ENCODE measurements around the gene HIP1R.
A peak's percentile ranks its signal among the peaks of the same experiment; 100 is the strongest.

HIP1R gene

DNA sequence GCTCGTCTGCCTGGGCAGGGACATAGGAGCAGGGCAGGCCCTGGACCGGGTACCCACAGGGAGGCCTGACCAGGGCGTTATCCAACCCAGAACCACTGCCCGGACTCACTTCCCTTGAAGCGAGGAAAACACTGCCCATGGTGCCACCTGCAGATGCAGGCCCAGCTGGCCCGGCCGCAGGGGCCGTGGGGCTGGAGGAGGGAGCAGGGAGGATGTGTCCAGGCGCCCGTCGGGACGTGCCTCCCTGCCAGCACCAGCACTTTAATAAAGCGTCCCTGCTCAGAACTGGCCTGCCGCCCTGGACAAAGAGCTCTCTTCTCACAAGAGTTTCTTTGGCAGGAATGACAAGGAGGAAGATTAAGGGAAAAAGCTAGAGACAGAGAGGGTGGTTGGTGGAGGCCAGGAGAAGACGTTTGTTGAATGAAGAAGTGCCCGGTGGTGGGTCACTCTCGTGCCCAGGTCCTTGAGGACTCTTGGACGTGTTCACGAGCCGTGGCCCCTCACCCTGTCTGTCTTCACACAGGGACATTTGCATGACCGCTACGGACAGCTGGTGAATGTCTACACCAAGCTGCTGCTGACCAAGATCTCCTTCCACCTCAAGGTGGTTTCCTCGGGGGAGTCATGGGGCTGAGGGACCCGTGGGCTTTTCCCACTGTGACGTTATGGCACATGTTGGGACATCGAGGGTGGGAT lies 14.2 kb downstream of the HIP1R start:
- no peak for DNase-seq

DNA sequence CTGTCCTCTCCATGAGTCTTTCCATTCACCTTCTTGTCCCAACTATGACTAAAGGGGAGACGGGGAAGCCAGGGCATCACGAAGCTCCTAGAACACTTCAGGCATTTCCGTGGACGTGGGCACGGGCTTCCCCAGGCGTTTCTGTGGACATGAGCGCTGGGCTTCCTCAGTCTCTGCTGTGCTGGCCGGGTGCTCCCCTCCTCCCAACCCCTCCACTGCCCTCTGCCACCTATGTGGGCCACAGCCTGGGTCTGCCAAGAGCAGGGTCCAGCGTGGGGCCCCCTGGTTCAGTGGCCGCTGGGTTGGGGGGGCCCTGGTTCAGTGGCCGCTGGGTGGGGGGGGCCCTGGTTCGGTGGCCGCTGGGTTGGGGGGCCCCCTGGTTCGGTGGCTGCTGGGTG lies 14.8 kb downstream of the HIP1R start:
- DNase-seq: no peak

DNA sequence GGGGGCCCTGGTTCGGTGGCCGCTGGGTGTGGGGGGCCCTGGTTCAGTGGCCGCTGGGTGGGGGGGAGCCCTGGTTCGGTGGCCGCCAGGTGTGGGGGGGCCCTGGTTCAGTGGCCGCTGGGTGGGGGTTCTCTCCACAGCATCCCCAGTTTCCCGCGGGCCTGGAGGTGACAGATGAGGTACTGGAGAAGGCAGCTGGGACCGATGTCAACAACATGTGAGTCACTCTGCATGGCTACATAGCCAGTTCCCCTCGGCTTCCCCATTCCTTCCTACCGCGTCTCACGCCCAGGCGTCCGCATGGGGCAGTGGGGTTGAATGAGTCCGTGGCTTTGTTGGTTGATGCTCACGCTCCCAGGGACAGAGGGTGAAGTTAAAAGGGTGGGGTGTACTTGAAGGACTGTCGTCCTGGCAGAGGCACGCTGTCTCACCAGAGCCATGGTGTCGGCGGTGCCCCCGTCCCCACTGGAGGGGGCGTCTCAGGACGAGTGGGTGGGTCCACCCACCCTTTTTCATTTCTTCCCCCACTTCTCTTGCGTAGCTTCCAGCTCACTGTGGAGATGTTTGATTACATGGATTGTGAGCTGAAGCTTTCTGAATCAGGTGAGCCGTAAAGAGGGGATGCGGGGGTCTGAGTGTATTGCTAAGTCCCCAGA lies 15.6 kb downstream of the HIP1R start:
- no peak for DNase-seq

DNA sequence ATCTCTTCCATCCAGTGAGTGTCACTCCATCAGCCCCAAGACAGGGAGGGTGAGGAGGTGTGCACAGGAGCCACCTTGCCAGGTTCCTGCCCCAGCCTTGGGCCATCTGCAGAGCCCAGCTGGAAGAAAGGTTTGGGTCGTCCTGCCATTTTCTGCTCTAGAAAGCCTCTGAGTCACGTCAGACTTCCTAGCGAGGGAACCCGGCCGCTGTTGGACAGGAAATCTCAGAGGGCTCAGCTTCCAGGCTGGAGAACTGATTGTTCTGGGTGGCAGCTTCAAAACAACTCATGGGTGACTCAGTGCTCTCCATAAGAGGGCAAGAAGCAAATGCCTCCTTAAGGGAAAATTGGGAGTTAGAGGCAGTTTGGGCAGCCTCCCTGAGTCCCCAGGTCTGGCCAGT lies 16.6 kb downstream of the HIP1R start:
- DNase-seq: no peak

DNA sequence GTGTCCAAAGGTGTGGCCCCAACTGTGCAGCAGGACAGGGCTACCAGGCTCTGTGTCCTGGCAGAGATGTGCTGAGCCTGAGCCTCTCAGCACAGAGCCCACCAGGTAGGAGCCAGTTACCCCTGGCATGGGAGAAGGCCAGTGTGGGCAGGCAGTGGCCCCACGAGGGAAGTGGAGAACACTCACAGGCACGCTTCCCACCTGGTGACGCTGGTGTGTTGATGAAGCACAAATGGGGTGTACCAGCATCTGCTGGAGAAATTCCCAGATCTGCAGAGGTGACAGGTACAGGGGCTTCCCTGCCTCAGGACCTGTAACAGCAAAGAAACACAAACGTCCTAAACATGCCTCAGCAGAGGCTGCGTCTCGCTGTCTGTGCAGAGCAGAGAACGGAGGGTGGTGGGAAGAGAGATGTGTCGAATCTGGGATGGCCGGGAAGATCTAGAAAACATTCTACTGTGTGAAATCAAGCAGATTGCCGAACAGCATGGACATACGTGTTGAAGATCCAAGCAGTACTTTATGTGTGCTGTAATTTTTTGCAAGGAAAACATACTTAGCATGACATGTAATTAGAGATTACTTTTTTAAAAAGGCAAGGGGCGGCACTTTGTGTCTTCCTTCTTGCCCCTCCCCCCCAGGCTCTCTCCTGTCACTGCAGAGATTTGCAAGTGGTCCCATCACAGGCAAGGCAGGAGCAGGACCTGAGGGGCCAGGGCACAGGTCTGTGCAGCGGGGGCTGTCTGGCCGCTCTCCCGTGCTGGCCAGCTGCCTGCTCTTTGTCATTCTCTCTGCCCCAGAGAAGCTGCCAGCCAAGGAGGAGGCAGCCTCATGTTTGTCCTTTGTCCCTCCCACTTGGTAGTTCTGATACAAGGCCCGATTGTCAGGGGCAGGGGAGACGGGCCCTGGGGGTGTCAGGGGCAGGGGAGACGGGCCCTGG lies 17.3 kb downstream of the HIP1R start:
- no peak for DNase-seq

DNA sequence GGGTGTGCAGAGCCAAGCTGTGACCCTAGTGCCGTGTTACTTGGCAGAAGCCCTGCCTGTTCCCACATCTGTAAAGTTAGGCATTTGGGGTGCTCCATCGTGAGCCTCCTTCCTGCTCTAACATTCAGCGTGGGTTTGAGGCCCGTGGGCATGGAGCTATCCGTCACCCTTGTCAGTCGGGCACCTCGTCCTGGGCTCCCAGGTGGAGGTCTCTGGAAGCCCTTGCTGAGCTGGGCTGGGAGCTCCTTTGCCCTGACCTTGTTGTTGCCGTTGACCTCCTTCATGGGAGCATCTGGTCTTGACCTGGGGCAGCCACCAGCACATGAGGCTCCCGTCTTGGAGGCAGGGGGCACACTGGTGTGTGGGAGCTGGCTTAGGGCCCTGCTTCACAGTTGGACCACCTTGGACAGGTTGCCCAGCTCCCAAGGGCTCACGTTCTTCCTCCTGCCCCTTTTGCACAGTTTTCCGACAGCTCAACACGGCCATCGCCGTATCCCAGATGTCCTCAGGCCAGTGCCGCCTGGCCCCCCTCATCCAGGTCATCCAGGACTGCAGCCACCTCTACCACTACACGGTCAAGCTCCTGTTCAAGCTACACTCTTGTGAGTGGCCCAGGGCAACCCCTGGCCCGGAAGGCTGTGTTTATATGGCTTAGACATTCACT lies 18.5 kb downstream of the HIP1R start:
- DNase-seq: no peak

DNA sequence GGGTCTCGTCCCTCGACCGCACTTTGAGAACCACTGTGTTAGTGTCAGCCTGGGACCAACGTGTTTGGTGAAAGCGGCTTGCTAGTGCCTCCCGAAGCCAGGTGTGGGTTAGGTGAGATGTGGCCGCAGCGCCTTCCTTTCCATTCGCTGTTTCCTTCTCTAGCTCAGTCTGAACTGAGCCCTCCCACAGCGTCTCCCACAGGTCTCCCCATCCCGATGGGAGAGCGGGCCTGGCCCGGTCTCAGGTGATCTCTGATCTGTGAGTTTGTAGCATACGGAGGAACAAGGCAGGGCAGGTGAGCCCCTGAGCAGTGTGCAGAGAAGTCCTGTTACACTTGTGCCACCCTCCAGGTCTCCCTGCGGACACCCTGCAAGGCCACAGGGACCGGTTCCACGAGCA lies 19.3 kb downstream of the HIP1R start:
- DNase-seq: no peak

DNA sequence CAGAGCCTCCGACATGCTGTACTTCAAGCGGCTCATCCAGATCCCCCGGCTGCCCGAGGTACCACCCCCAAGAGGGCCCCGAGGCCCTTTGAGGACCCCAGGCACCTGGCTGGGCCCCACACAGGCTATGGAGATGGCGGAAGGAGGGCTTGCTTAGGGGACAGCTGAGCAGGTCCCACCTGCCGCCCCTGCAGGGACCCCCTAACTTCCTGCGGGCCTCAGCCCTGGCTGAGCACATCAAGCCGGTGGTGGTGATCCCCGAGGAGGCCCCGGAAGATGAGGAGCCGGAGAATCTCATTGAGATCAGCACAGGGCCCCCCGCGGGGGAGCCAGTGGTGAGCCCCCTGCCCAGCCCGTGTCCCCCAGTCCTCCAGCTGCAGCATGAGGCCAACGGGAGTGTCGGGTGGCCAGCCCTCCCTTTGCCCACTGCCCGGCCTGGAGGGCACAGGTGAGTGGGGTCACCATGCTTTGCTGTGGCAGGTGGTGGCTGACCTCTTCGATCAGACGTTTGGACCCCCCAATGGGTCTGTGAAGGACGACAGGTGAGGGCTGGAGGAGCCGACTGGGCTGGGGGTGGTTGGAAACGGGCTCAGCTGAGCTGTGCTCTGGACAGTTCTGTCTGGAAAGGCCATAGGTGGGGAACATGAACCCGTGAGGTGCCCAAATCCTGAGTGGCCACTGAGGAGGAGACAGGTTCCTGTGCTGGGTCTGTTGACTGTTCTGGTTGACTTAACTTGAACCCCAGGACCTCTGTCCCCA lies 20.0 kb downstream of the HIP1R start:
- no peak for DNase-seq

DNA sequence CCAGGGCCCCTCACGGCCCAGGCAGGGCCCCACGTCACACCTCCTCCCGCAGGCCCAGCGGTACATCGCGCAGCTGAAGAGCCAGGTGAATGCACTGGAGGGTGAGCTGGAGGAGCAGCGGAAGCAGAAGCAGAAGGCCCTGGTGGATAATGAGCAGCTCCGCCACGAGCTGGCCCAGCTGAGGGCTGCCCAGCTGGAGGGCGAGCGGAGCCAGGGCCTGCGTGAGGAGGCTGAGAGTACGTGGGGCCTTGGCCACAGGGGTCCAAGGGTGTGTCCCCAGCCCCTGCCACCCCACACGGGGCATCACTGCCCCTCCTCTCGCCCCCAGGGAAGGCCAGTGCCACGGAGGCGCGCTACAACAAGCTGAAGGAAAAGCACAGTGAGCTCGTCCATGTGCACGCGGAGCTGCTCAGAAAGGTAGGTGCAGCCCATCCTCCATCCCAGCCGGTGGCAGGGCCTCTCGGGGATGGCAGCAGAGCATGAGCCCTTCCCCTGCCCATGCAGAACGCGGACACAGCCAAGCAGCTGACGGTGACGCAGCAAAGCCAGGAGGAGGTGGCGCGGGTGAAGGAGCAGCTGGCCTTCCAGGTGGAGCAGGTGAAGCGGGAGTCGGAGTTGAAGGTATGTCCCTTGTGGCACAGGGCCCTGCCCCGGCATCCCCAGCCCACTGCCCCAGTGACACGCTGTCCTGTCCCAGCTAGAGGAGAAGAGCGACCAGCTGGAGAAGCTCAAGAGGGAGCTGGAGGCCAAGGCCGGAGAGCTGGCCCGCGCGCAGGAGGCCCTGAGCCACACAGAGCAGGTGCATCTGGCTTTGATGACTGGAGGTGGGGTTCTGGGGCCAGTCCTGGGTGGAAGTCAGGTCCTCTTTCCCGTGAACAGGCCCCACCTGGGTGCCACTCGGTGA lies 20.9 kb downstream of the HIP1R start:
- DNase-seq: no peak

DNA sequence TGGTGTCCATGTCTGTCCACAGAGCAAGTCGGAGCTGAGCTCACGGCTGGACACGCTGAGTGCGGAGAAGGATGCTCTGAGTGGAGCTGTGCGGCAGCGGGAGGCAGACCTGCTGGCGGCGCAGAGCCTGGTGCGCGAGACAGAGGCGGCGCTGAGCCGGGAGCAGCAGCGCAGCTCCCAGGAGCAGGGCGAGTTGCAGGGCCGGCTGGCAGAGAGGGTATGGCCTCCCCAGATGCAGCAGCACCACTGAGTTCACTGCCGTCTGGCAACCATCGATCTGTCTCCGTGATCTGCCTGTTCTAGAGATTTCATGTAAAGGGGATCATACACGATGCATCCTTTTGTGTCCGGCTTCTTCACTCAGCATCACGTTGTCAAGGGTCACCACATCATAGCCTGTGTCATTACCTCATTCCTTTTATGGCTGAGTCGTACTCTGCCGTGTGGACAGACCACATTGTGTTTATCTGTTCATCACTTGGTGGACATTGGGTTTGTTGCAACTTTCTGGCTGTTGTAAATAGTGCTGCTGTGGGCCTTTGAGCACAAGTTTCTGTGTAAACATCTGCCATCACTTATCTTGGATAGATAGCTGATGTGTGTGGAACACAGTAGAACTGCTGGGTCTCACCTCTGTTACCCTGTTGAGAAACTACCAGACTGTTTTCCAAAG lies 21.9 kb downstream of the HIP1R start:
- no peak for DNase-seq

DNA sequence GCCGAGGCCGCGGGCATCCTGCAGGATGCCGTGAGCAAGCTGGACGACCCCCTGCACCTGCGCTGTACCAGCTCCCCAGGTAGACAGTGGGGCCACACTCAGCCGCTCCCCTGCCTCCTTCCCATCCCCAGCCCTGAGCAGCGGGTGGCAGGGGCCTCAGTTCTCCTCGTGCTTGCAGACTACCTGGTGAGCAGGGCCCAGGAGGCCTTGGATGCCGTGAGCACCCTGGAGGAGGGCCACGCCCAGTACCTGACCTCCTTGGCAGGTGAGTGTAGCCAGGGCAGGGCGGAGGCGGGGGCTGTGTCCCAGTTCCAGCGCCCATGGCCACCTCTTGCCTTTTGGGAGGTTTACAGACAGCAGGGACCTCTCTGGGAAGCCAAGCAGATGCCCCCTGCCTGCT lies 22.9 kb downstream of the HIP1R start:
- no peak for DNase-seq

DNA sequence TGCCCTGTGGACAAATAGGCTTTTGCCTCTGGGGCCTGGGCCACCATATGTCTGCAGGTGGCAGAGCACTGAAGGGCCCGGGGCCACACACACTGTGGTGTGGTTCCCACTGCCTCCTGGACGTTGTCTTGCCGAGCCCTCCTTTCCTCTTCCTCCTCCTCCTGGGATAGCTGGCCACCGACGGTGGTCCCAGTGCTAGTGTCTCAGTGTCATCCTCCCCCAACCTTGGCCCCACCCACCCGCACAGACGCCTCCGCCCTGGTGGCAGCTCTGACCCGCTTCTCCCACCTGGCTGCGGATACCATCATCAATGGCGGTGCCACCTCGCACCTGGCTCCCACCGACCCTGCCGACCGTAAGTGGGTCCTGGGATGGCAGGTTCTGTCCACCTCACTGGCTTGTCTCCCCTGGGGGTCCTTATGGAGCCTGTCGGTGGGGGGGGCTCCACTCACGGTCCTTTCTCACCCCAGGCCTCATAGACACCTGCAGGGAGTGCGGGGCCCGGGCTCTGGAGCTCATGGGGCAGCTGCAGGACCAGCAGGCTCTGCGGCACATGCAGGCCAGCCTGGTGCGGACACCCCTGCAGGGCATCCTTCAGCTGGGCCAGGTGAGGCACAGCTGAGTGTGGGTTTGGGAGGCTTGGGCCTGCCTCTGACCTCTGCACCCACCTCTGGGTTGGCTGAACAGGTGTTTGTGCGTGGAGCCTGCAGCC lies 23.5 kb downstream of the HIP1R start:
- no peak for DNase-seq

DNA sequence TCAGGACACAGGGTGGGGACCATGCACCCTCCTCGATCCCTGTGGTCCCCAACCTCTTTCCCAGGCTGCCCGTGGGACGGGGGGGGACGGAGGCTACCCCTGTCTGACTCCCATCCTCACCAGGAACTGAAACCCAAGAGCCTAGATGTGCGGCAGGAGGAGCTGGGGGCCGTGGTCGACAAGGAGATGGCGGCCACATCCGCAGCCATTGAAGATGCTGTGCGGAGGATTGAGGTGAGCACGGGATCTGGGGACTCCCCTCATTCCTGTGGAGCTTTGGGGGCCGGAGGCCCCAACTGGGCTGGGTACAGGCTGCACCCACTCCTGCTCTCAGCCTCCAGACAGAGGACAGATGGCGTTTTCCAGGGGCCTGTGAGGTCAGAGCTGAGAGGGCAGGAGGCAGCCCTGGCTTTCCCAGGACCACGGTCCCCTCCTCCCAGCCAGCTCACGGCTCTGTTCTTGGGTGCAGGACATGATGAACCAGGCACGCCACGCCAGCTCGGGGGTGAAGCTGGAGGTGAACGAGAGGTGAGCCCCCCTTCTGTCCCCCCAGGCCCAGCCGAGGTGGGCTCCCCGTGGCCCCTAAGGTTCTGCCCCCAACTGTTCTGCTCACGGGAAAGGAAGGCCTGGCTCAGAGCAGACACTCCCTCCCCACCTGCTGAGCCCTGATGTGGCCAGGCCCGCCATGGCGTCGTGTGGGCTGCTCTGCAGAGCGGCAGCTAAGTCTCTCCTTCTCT lies 24.2 kb downstream of the HIP1R start:
- DNase-seq: no peak

DNA sequence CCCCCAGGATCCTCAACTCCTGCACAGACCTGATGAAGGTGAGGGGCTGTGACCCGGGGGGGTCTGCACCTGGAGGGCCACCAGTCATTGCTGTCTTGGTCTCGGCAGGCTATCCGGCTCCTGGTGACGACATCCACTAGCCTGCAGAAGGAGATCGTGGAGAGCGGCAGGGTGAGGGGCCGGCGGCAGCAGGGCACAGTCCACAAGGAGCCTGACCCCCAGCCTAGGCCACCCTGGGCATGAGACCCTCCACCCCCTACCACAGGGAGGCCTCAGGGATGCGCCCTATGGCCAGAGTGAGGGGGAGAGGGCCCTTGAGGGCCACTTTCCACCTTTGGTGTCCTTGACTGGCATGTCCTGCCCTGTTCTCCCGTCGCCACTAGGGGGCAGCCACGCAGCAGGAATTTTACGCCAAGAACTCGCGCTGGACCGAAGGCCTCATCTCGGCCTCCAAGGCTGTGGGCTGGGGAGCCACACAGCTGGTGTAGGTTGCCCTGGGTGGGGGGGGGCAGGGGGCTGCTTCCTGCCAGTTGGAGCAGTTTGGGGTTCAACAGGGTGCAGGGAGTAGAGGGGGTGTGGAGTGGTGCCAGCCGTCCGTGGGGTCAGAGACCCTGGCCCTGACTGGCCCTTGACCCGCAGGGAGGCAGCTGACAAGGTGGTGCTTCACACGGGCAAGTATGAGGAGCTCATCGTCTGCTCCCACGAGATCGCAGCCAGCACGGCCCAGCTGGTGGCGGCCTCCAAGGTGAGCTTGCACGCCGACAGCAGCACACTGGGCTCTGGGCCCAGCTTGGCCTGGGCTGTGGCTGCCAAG lies 25.0 kb downstream of the HIP1R start:
- DNase-seq: peak; percentile 79

DNA sequence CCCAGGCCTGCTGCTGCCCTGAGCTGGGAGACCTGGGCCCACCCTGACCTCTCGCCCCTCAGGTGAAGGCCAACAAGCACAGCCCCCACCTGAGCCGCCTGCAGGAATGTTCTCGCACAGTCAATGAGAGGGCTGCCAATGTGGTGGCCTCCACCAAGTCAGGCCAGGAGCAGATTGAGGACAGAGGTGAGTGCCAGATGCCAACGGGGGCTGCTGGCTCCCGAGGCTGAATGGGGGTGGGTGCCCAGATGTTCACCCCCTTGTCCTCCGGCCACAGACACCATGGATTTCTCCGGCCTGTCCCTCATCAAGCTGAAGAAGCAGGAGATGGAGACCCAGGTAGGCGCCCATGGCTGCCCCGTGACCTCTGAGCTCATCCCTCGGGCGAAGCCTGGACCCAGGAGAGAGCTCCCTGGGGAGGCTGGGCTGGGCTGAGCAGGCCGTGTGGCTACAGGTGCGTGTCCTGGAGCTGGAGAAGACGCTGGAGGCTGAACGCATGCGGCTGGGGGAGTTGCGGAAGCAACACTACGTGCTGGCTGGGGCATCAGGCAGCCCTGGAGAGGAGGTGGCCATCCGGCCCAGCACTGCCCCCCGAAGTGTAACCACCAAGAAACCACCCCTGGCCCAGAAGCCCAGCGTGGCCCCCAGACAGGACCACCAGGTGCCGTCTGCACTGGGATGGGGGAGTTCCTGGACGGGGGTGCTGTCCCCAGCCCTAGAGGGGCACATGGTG lies 25.8 kb downstream of the HIP1R start:
- no peak for DNase-seq

DNA sequence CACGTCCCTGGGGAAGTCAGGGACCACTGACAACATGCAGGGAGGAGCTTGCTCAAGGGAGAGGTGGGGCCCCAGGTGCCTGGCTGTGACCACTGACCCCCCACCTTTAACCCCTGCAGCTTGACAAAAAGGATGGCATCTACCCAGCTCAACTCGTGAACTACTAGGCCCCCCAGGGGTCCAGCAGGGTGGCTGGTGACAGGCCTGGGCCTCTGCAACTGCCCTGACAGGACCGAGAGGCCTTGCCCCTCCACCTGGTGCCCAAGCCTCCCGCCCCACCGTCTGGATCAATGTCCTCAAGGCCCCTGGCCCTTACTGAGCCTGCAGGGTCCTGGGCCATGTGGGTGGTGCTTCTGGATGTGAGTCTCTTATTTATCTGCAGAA lies 26.3 kb downstream of the HIP1R start:
- no peak for DNase-seq

DNA sequence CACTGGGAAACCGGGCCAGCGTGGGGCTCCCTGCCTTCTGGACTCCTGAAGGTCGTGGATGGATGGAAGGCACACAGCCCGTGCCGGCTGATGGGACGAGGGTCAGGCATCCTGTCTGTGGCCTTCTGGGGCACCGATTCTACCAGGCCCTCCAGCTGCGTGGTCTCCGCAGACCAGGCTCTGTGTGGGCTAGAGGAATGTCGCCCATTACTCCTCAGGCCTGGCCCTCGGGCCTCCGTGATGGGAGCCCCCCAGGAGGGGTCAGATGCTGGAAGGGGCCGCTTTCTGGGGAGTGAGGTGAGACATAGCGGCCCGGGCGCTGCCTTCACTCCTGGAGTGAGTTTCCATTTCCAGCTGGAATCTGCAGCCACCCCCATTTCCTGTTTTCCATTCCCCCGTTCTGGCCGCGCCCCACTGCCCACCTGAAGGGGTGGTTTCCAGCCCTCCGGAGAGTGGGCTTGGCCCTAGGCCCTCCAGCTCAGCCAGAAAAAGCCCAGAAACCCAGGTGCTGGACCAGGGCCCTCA lies 26.9 kb downstream of the HIP1R start:
- no peak for DNase-seq
